GM23248 (cell line): ENCODE results near the gene CDRT15.
"Not testable (repeated sequence)": the region's sequence is repeated elsewhere in the genome, so short reads cannot be mapped to it uniquely, and the experiment has no call there.

Source experiments
- EZH2 ChIP-seq: fragments of 200-600 bp; sonication (generic); IDR thresholded peaks from 2 replicates; pipeline ENCODE4 v1.6.1; 2018; ENCODE audit warnings: antibody characterized with exemption, mild to moderate bottlenecking; ENCODE audit not compliant: insufficient read depth, poor library complexity, severe bottlenecking
- EZH2phosphoT487 ChIP-seq: fragments of 200-600 bp; sonication (generic); IDR thresholded peaks from 2 replicates; pipeline ENCODE4 v1.6.1; 2018; ENCODE audit warnings: antibody characterized with exemption, moderate library complexity, mild to moderate bottlenecking, low read depth; ENCODE audit not compliant: insufficient read depth

DNA sequence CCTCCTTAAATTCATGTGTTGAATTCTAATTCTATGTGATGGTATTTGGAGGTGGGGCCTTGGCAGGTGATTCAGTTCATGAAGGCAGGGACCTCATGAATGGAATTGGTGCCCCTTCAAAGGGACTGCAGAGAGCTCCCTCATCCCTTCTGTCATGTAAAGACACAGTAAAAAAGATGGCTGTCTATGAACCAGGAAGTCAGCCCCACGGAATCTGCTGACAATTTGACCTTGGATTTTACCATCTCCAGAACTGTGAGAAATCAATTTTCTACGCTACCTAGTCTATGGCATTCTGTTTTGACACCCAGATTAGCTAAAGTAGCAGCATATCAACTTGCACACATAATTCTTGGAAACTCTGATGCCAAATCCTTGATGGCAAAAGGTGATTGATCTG is 1.6 kb downstream of the CDRT15 start:
- not testable (repeated sequence) for TF ChIP-seq EZH2, EZH2phosphoT487
